Loucy (cell line): Measurements from ENCODE around the gene CHRND.

Experiments used
- H2AFZ ChIP-seq: fragments of 200-600 bp; sonication (generic); 2 replicates; pipeline ENCODE4 v1.6.0; 2016; ENCODE audit warnings: antibody characterized with exemption, mild to moderate bottlenecking, low read length, moderate library complexity
- H3F3A ChIP-seq: fragments of 200-600 bp; 2 replicates; pipeline ENCODE4 v1.6.0; 2016; ENCODE audit warnings: antibody characterized with exemption, low read depth, mild to moderate bottlenecking
- H3K27me3 ChIP-seq: fragments of 200-600 bp; sonication (generic); 2 replicates; pipeline ENCODE4 v1.6.1; 2014; ENCODE audit warnings: low read length, mild to moderate bottlenecking; ENCODE audit not compliant: insufficient read depth, poor library complexity, severe bottlenecking
- H3K36me3 ChIP-seq: fragments of 200-600 bp; sonication (generic); 2 replicates; pipeline ENCODE4 v1.6.1; 2016; ENCODE audit warnings: low read length; ENCODE audit not compliant: insufficient read depth
- H3K4me1 ChIP-seq: fragments of 200-600 bp; sonication (generic); 2 replicates; pipeline ENCODE4 v1.5.1; 2014; ENCODE audit warnings: low read length, mild to moderate bottlenecking; ENCODE audit not compliant: insufficient read depth, poor library complexity, severe bottlenecking
- H3K4me2 ChIP-seq: fragments of 200-600 bp; sonication (generic); 2 replicates; pipeline ENCODE4 v1.6.0; 2014; ENCODE audit warnings: antibody characterized with exemption, low read length, low read depth, mild to moderate bottlenecking; ENCODE audit not compliant: poor library complexity, severe bottlenecking
- H3K4me3 ChIP-seq: fragments of 200-600 bp; sonication (generic); 2 replicates; pipeline ENCODE4 v1.5.1; 2014; ENCODE audit warnings: low read length, mild to moderate bottlenecking, mixed read lengths; ENCODE audit not compliant: poor library complexity, severe bottlenecking
- H3K79me2 ChIP-seq: fragments of 200-600 bp; sonication (generic); 2 replicates; pipeline ENCODE4 v1.6.1; 2014; ENCODE audit warnings: low read length; ENCODE audit not compliant: insufficient read depth
- H3K9ac ChIP-seq: fragments of 200-600 bp; sonication (generic); 2 replicates; pipeline ENCODE4 v1.6.0; 2014; ENCODE audit warnings: mild to moderate bottlenecking, low read depth, low read length, moderate library complexity; ENCODE audit not compliant: poor library complexity, severe bottlenecking
- H3K9me2 ChIP-seq: fragments of 200-600 bp; sonication (generic); replicated peaks from 2 replicates; pipeline ENCODE4 v1.6.1; 2016; ENCODE audit warnings: low read depth, low read length, mixed read lengths
- H3K9me3 ChIP-seq: fragments of 200-600 bp; sonication (generic); 2 replicates; pipeline ENCODE4 v1.6.1; 2014; ENCODE audit warnings: mild to moderate bottlenecking, antibody characterized with exemption, low read length, low read depth; ENCODE audit not compliant: insufficient read depth
- H4K20me1 ChIP-seq: fragments of 200-600 bp; sonication (generic); 2 replicates; pipeline ENCODE4 v1.6.0; 2014; ENCODE audit warnings: antibody characterized with exemption, low read length, mild to moderate bottlenecking; ENCODE audit not compliant: insufficient read depth, poor library complexity, severe bottlenecking
- CTCF ChIP-seq: fragments of 200-600 bp; sonication (generic); conservative IDR thresholded peaks from 2 replicates; pipeline ENCODE4 v1.5.1; 2014; ENCODE audit warnings: mild to moderate bottlenecking, antibody characterized with exemption, low read length
- EZH2phosphoT487 ChIP-seq: fragments of 200-600 bp; IDR thresholded peaks from 2 replicates; pipeline ENCODE4 v1.6.1; 2018; ENCODE audit warnings: antibody characterized with exemption, mild to moderate bottlenecking, moderate library complexity, borderline replicate concordance

Gene CHRND

GRCh38 chr2:232576995-232577394 lies 51.0 kb downstream of the CHRND start:
- no peak for TF ChIP-seq EZH2phosphoT487
- TF ChIP-seq CTCF, result no peak
- H3F3A ChIP-seq, result no peaks in the 10 kb centered on the region
- peaks cover 22% of the 10 kb centered on the region; the same call in 1 of the 2 replicates for H3K36me3 ChIP-seq
- no peak overlapping the region for H3K4me3 ChIP-seq
- H3K9me3 ChIP-seq, result no peaks in the 10 kb centered on the region
- no peaks in the 10 kb centered on the region for H4K20me1 ChIP-seq
- no peak overlapping the region for H2AFZ ChIP-seq
- H3K79me2 ChIP-seq, result no peaks in the 10 kb centered on the region
- H3K9ac ChIP-seq, result no peak overlapping the region
- no peaks in the 10 kb centered on the region for H3K9me2 ChIP-seq
- peaks cover 13% of the 10 kb centered on the region for H3K4me1 ChIP-seq
- no peak overlapping the region for H3K4me2 ChIP-seq
- no peaks in the 10 kb centered on the region for H3K27me3 ChIP-seq

- H3K9me3 ChIP-seq, result no peaks in the 10 kb centered on the region
- no peaks in the 10 kb centered on the region for H3K79me2 ChIP-seq
- H3K9me2 ChIP-seq, result no peaks in the 10 kb centered on the region
- no peaks in the 10 kb centered on the region for H4K20me1 ChIP-seq
- no peak overlapping the region for H3K4me3 ChIP-seq
- H3K4me1 ChIP-seq, result peaks cover 13% of the 10 kb centered on the region
- H3K36me3 ChIP-seq, result peaks cover 21% of the 10 kb centered on the region; the same call in 1 of the 2 replicates
- H3K4me2 ChIP-seq, result no peak overlapping the region
- no peaks in the 10 kb centered on the region for H3K27me3 ChIP-seq
- H3F3A ChIP-seq, result no peaks in the 10 kb centered on the region
- no peak overlapping the region for H2AFZ ChIP-seq
- TF ChIP-seq EZH2phosphoT487 (no peak), CTCF (no peak)
- no peak overlapping the region for H3K9ac ChIP-seq
These were observed 51.9 kb downstream of the CHRND start for GRCh38 chr2:232577841-232578240.

GRCh38 chr2:232578626-232579025 lies 52.7 kb downstream of the CHRND start:
- no peaks in the 10 kb centered on the region for H3K9me2 ChIP-seq
- H3K36me3 ChIP-seq, result peaks cover 15% of the 10 kb centered on the region; the same call in 1 of the 2 replicates
- TF ChIP-seq EZH2phosphoT487 (no peak), CTCF (no peak)
- no peaks in the 10 kb centered on the region for H3F3A ChIP-seq
- no peaks in the 10 kb centered on the region for H3K9me3 ChIP-seq
- H3K4me1 ChIP-seq, result peaks cover 13% of the 10 kb centered on the region
- no peaks in the 10 kb centered on the region for H3K27me3 ChIP-seq
- H2AFZ ChIP-seq, result no peak overlapping the region
- no peak overlapping the region for H3K4me3 ChIP-seq
- no peaks in the 10 kb centered on the region for H3K79me2 ChIP-seq
- no peaks in the 10 kb centered on the region for H4K20me1 ChIP-seq
- H3K9ac ChIP-seq, result no peak overlapping the region
- no peak overlapping the region for H3K4me2 ChIP-seq
